Measurements from ENCODE around the gene ZFHX2. TPM values are rescaled to one million over a fixed set of nuclear protein-coding genes. Genes with fewer than 3 reads are reported as not detected.

Gene ZFHX2
- total RNA-seq, 2 donors from 2014 or later = 1.8 to 2.0 TPM

- intact Hi-C loops (cut with DNase I) = no loop called here
- Histone ChIP-seq H3K9me3 (no peaks in the 10 kb centered on the region), H3K36me3 (no peaks in the 10 kb centered on the region), H3K27ac (no peak overlapping the region), H3K9ac (ENCODE audit: low read depth in 2 of 2, low read length in 2 of 2) (no peak overlapping the region), H3K4me3 (no peak overlapping the region), H3K27me3 (peaks cover 9% of the 10 kb centered on the region), H3K4me1 (no peaks in the 10 kb centered on the region)
- no peak for DNase-seq
- TF ChIP-seq CTCF (IDR thresholded peaks at IDR 0.05) = no peak
These were observed 19.4 kb upstream of the ZFHX2 start for GRCh38 chr14:23570806-23571483.

- Histone ChIP-seq H3K27me3 (no peaks in the 10 kb centered on the region), H3K27ac (no peak overlapping the region), H3K36me3 (no peaks in the 10 kb centered on the region), H3K9ac (ENCODE audit: low read depth in 2 of 2, low read length in 2 of 2) (no peak overlapping the region), H3K4me1 (no peaks in the 10 kb centered on the region), H3K4me3 (no peak overlapping the region), H3K9me3 (no peaks in the 10 kb centered on the region)
- TF ChIP-seq CTCF (IDR thresholded peaks at IDR 0.05) = no peak
- intact Hi-C loops (cut with DNase I) = no loop called here
- peak; percentile 19 for DNase-seq
These were observed 18.0 kb upstream of the ZFHX2 start for GRCh38 chr14:23569443-23570151.

- H3K27ac ChIP-seq = no peak overlapping the region
- intact Hi-C loops (cut with DNase I) = no loop called here
These were observed 17.2 kb upstream of the ZFHX2 start for GRCh38 chr14:23568600-23569331.

GRCh38 chr14:23568021-23568599, 16.5 kb upstream of the ZFHX2 start:
- Histone ChIP-seq H3K27ac (peak overlapping the region; percentile 79), H3K9ac (ENCODE audit: low read depth in 2 of 2, low read length in 2 of 2) (peak overlapping the region in 1 of 2 donors; percentile 82), H3K9me3 (no peaks in the 10 kb centered on the region), H3K4me3 (peak overlapping the region; percentile 77), H3K27me3 (no peaks in the 10 kb centered on the region), H3K4me1 (no peaks in the 10 kb centered on the region), H3K36me3 (no peaks in the 10 kb centered on the region)
- DNase-seq = no peak
- no peak for TF ChIP-seq CTCF (IDR thresholded peaks at IDR 0.05)
- intact Hi-C loops (cut with DNase I) = no loop called here

More at GRCh38 chr14:23568600-23569331, 17.2 kb upstream of the ZFHX2 start:
- H3K36me3 ChIP-seq = no peaks in the 10 kb centered on the region
- no peaks in the 10 kb centered on the region for H3K9me3 ChIP-seq
- H3K27me3 ChIP-seq = no peaks in the 10 kb centered on the region
- no peak overlapping the region for H3K4me3 ChIP-seq
- no peaks in the 10 kb centered on the region for H3K4me1 ChIP-seq
- DNase-seq = no peak
- TF ChIP-seq CTCF (IDR thresholded peaks at IDR 0.05) = peak; percentile 10
- H3K9ac ChIP-seq (ENCODE audit: low read depth in 2 of 2, low read length in 2 of 2) = no peak overlapping the region

Data from colonic mucosa (tissue), 4 donors.